B cell (primary cell): ENCODE data around the gene PEX1. TPM values are rescaled to one million over a fixed set of nuclear protein-coding genes. Genes with fewer than 3 reads are reported as not detected.
"Not testable (repeated sequence)": the region's sequence is repeated elsewhere in the genome, so short reads cannot be mapped to it uniquely, and the experiment has no call there.

Experiments
- ATAC-seq: fragments of 200-7000 bp; cut with Tn5 transposase; one replicate; pipeline ENCODE4 v1.10.0; 2021; ENCODE audit warnings: low read depth, mild to moderate bottlenecking, moderate number of reproducible peaks, moderate library complexity
- CTCF ChIA-PET: fragments of 350-600 bp; sonication (Branson Sonifier 250); formaldehyde crosslinking; loops from one replicate; lab custom pipeline; 2021; ENCODE audit warnings: antibody characterized with exemption, inconsistent platforms; lab: Charles Lee
- POLR2A ChIA-PET: fragments of 350-600 bp; sonication (Branson Sonifier 250); formaldehyde crosslinking; loops from one replicate; lab custom pipeline; 2021; ENCODE audit warnings: antibody characterized with exemption; lab: Charles Lee
- DNase-seq: peaks from one replicate; pipeline ENCODE4 v3.0.0; 2013
- H2AFZ ChIP-seq: 2 replicates; pipeline ENCODE4 v1.6.1; 2012; ENCODE audit warnings: mild to moderate bottlenecking, low read depth, low read length; ENCODE audit not compliant: insufficient read depth, poor library complexity, severe bottlenecking
- H3K27ac ChIP-seq, 2 donors: 1 replicate in 1 of 2; 2 replicates in 1 of 2; pipeline ENCODE4 v1.5.1; 2012 to 2013; ENCODE audit warnings: low read length in 2 of 2, mild to moderate bottlenecking in 2 of 2, moderate library complexity in 1 of 2
- H3K27me3 ChIP-seq, 4 experiments: fragments of 200-600 bp in 1 of 4; sonication (generic) in 1 of 4; replicated peaks in 1 of 4; 1 replicate in 2 of 4; 2 replicates in 2 of 4; pipeline versions ENCODE4 v1.6.1 to v1.7.0; 2013 to 2016; ENCODE audit warnings: low read length in 3 of 4, mild to moderate bottlenecking in 2 of 4, mixed read lengths in 1 of 4, moderate library complexity in 1 of 4; ENCODE audit not compliant: insufficient read depth in 4 of 4, control insufficient read depth in 3 of 4; ENCODE audit errors: control extremely low read depth in 1 of 4
- H3K36me3 ChIP-seq, 2 experiments: replicated peaks in 1 of 2; 1 replicate in 1 of 2; 2 replicates in 1 of 2; pipeline versions ENCODE4 v1.6.1 to v1.7.1; 2013; ENCODE audit warnings: low read length in 1 of 2; ENCODE audit not compliant: insufficient read depth in 2 of 2, control insufficient read depth in 1 of 2; ENCODE audit errors: control extremely low read depth in 1 of 2, extremely low read depth in 1 of 2
- H3K4me1 ChIP-seq, 2 donors: fragments of 200-600 bp in 1 of 2; sonication (generic) in 1 of 2; 1 replicate in 1 of 2; 2 replicates in 1 of 2; pipeline versions ENCODE4 v1.5.1 to v1.6.1; 2013 to 2017; ENCODE audit warnings: low read length in 2 of 2; ENCODE audit not compliant: control insufficient read depth in 2 of 2, insufficient read depth in 2 of 2
- H3K4me2 ChIP-seq: replicated peaks from 2 replicates; pipeline ENCODE3; 2012; ENCODE audit warnings: mild to moderate bottlenecking, low read depth, low read length; ENCODE audit not compliant: poor library complexity, severe bottlenecking
- H3K4me3 ChIP-seq, 5 experiments: fragments of 200-600 bp in 1 of 5; sonication (generic) in 1 of 5; 1 replicate in 3 of 5; 2 replicates in 2 of 5; pipeline versions ENCODE4 v1.5.1 to v1.7.0; 2011 to 2016; ENCODE audit warnings: low read length in 4 of 5, mild to moderate bottlenecking in 4 of 5, low read depth in 2 of 5, control low read depth in 1 of 5, moderate library complexity in 1 of 5; ENCODE audit not compliant: insufficient read depth in 1 of 5; ENCODE audit errors: control extremely low read depth in 1 of 5, extremely low read depth in 1 of 5
- H3K79me2 ChIP-seq: fragments of 200-600 bp; sonication (generic); one replicate; pipeline ENCODE4 v1.6.0; 2016; ENCODE audit warnings: low read length; ENCODE audit not compliant: control insufficient read depth, insufficient read depth
- H3K9ac ChIP-seq: fragments of 200-600 bp; sonication (generic); 2 replicates; pipeline ENCODE4 v1.6.1; 2017; ENCODE audit warnings: mild to moderate bottlenecking, low read length, moderate library complexity
- H3K9me3 ChIP-seq, 3 donors: one replicate each; pipeline versions ENCODE4 v1.6.1 to v1.7.1; 2013; ENCODE audit warnings: low read length in 2 of 3; ENCODE audit not compliant: control insufficient read depth in 2 of 3, insufficient read depth in 1 of 3; ENCODE audit errors: control extremely low read depth in 1 of 3
- H4K20me1 ChIP-seq: 2 replicates; pipeline ENCODE4 v1.6.0; 2012; ENCODE audit warnings: mild to moderate bottlenecking, low read length; ENCODE audit not compliant: insufficient read depth, control insufficient read depth, poor library complexity, severe bottlenecking
- H3K27ac Mint-ChIP-seq: one replicate; pipeline ENCODE4 v1.8.0; 2021; ENCODE audit warnings: mixed read lengths
- H3K27me3 Mint-ChIP-seq: one replicate; pipeline ENCODE4 v1.8.0; 2021; ENCODE audit warnings: mixed read lengths
- H3K4me1 Mint-ChIP-seq: one replicate; pipeline ENCODE4 v1.8.0; 2021; ENCODE audit warnings: mixed read lengths
- H3K4me3 Mint-ChIP-seq: one replicate; pipeline ENCODE4 v1.8.0; 2021; ENCODE audit warnings: mixed read lengths
- H3K9me3 Mint-ChIP-seq: one replicate; pipeline ENCODE4 v1.8.0; 2022; ENCODE audit warnings: mixed read lengths; ENCODE audit not compliant: insufficient read depth
- EZH2 ChIP-seq: IDR thresholded peaks from 2 replicates; pipeline ENCODE4 v1.6.1; 2012; ENCODE audit warnings: borderline replicate concordance, low read depth, mild to moderate bottlenecking, moderate library complexity, low read length; ENCODE audit not compliant: insufficient read depth, poor library complexity, severe bottlenecking
- WGBS: methylation state at CpG from one replicate; pipeline ENCODE4 v1.1.5; 2013; ENCODE audit warnings: missing lambda C conversion rate; ENCODE audit not compliant: insufficient coverage; 5-methylcytosine and 5-hydroxymethylcytosine counted together
- intact Hi-C: fragments of 100-400 bp; cut with micrococcal nuclease; formaldehyde crosslinking; loops from one replicate; pipeline ENCODE4 v1.10.0; 2022
- polyA plus RNA-seq: library from polyadenylated mRNA; depleted of rRNA; stranded (reverse); fragments of >200 nt; gene quantifications from 2 replicates; pipeline ENCODE4 v1.2.3, GENCODE V29; 2012
- total RNA-seq, 2 donors: library from RNA; stranded (reverse); fragments of 120-200 nt in 1 of 2; gene quantifications; 1 replicate in 1 of 2; 2 replicates in 1 of 2; pipeline versions ENCODE4 v1.2.3 to v1.2.4, GENCODE V29; 2013 to 2022
- TF ChIP-seq, protein P1 (sequence below): fragments of 200-600 bp; IDR thresholded peaks from one replicate; pipeline ENCODE4 v1.8.0; 2022; ENCODE audit warnings: antibody characterized with exemption, mild to moderate bottlenecking

PEX1 gene
- total and polyA plus RNA-seq, 2 donors (not counting 1 experiment from before 2014, with no cell fraction given) = 26.0 to 33.7 TPM

DNA sequence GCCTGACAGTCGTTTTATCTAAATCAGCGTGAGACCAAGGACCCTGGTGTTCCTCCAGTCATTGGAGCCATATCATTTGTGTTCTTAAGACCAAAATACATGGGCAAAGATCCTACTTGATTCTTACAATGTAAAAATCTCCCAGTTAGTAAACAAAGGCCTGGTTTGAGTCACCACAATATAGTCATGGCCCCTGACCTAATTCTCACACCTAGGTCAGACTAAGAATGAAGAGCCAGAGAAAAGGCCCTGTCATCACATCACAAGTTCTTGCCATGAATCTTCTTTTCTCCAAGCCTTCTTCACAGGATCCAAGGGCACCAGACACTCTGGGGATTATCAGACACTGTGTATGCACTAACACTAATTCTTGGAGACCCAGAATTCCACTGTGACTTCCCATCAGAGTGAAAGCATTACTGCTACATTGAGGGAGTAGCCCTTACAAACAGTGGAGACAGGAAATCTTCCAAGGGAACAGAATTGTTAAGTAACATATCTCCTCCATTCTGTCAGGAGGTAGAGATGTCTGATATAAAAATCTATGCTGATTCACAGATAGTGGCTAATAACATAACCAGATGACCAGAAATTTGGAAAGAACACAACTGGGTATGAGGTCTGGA is 42.9 kb downstream of the PEX1 start:
- Histone ChIP-seq H2AFZ (no peak overlapping the region), H3K36me3 (peaks cover 12 to 31% of the 10 kb centered on the region in 2 experiments), H3K79me2 (no peaks in the 10 kb centered on the region), H3K4me3 (no peak overlapping the region), H3K27ac (no peak overlapping the region), H3K27me3 (no peaks in the 10 kb centered on the region), H3K4me2 (no peak overlapping the region), H3K4me1 (no peaks in the 10 kb centered on the region), H4K20me1 (no peaks in the 10 kb centered on the region), H3K9ac (no peak overlapping the region), H3K9me3 (no peaks in the 10 kb centered on the region)
- CTCF ChIA-PET = no interaction called here
- no peak overlapping the region for H3K4me3 Mint-ChIP-seq
- 90% methylated on average over 2 of the region's 2 CpGs for WGBS
- DNase-seq = no peak
- TF ChIP-seq, protein P1, sequence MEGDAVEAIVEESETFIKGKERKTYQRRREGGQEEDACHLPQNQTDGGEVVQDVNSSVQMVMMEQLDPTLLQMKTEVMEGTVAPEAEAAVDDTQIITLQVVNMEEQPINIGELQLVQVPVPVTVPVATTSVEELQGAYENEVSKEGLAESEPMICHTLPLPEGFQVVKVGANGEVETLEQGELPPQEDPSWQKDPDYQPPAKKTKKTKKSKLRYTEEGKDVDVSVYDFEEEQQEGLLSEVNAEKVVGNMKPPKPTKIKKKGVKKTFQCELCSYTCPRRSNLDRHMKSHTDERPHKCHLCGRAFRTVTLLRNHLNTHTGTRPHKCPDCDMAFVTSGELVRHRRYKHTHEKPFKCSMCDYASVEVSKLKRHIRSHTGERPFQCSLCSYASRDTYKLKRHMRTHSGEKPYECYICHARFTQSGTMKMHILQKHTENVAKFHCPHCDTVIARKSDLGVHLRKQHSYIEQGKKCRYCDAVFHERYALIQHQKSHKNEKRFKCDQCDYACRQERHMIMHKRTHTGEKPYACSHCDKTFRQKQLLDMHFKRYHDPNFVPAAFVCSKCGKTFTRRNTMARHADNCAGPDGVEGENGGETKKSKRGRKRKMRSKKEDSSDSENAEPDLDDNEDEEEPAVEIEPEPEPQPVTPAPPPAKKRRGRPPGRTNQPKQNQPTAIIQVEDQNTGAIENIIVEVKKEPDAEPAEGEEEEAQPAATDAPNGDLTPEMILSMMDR = no peak
- TF ChIP-seq EZH2 = no peak
- POLR2A ChIA-PET = no interaction called here
- no peaks in the 10 kb centered on the region for H3K4me1 Mint-ChIP-seq
- no peak for ATAC-seq
- H3K27me3 Mint-ChIP-seq = no peaks in the 10 kb centered on the region
- H3K27ac Mint-ChIP-seq = no peak overlapping the region
- H3K9me3 Mint-ChIP-seq = no peaks in the 10 kb centered on the region
- intact Hi-C loops = no loop called here

DNA sequence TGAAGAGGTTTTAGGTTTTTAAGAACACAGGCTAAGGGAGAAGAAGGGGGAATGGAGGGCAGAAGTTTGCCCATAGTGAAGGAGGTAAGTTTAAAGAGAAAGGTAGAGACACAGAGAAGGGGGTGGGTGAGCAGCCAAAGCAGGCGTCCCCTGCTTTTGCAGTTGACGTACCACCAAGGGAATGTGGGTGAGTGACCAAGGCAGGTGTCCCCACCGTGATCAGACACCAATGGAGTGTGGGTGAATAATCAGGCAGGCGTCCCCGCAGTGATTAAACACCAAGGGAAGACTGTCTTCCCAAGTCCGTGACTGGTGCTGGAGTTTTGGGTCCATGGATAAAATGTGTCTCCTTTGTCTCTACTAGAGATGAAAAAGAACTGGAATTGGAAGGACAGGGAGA is 44.1 kb downstream of the PEX1 start:
- H3K4me1 Mint-ChIP-seq, intact Hi-C loops, H3K9ac ChIP-seq, CTCF ChIA-PET, H3K4me1 ChIP-seq, H3K9me3 ChIP-seq, H3K27ac ChIP-seq, H3K4me2 ChIP-seq, H3K4me3 Mint-ChIP-seq, H2AFZ ChIP-seq, POLR2A ChIA-PET, ATAC-seq, H4K20me1 ChIP-seq, H3K27ac Mint-ChIP-seq, DNase-seq, H3K4me3 ChIP-seq, H3K27me3 Mint-ChIP-seq, H3K27me3 ChIP-seq, H3K79me2 ChIP-seq, H3K9me3 Mint-ChIP-seq: not testable (repeated sequence)
- peaks cover 8 to 25% of the 10 kb centered on the region in 2 experiments for H3K36me3 ChIP-seq
- WGBS = 94% methylated on average over 6 of the region's 6 CpGs

DNA sequence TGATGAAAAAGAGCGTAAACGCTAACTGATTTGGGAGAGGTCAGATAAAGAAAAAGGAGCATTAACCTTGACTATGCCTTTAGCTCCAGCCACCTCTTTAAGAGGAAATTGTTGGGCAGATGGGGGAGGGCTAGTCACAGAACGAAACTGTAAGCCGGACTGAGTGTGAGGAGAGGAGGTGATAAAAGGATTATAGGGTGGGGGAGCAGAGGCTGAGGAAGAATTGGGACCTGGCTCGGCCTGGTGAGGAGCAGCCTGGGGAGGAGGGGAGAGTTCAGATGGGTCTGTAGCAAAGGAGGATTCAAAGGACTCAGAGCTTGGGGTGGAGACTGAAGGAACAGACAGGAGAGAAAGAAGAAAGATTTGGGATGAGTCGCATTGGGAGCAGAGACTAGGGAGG is 44.7 kb downstream of the PEX1 start:
- H3K27ac ChIP-seq, intact Hi-C loops, H3K27ac Mint-ChIP-seq, H3K27me3 Mint-ChIP-seq, H3K4me3 Mint-ChIP-seq, H4K20me1 ChIP-seq, H3K9me3 Mint-ChIP-seq, H3K9ac ChIP-seq, H3K4me1 Mint-ChIP-seq, DNase-seq, H3K4me2 ChIP-seq, CTCF ChIA-PET, H3K27me3 ChIP-seq, H2AFZ ChIP-seq, ATAC-seq, H3K4me3 ChIP-seq, H3K79me2 ChIP-seq, H3K9me3 ChIP-seq, POLR2A ChIA-PET, H3K4me1 ChIP-seq: not testable (repeated sequence)
- H3K36me3 ChIP-seq = peaks cover 7 to 19% of the 10 kb centered on the region in 2 experiments
- WGBS = 87% methylated on average over 4 of the region's 6 CpGs
